Spinal cord (tissue), 10 donors: ENCODE results near the gene KIAA1217. TPM values are rescaled to one million over a fixed set of nuclear protein-coding genes. Genes with fewer than 3 reads are reported as not detected.
"Not testable (repeated sequence)": the region's sequence is repeated elsewhere in the genome, so short reads cannot be mapped to it uniquely, and the experiment has no call there.

Source experiments
- DNase-seq, 6 donors: peaks; one replicate each; pipeline versions ENCODE4 v3.0.0 to v3.0.0-alpha.2; 2013 to 2015; ENCODE audit warnings: low spot score in 6 of 6, low read depth in 4 of 6
- H3K27ac ChIP-seq: one replicate; pipeline ENCODE4 v1.5.1; 2013; ENCODE audit warnings: low read depth, low read length, control low read depth
- H3K27me3 ChIP-seq: one replicate; pipeline ENCODE4 v1.6.1; 2013; ENCODE audit warnings: low read length; ENCODE audit not compliant: control insufficient read depth, insufficient read depth
- H3K36me3 ChIP-seq: one replicate; pipeline ENCODE4 v1.6.1; 2013; ENCODE audit warnings: low read length; ENCODE audit not compliant: control insufficient read depth, insufficient read depth
- H3K4me1 ChIP-seq: one replicate; pipeline ENCODE4 v1.6.1; 2013; ENCODE audit warnings: low read length; ENCODE audit not compliant: control insufficient read depth, insufficient read depth
- H3K4me3 ChIP-seq: one replicate; pipeline ENCODE4 v1.5.1; 2013; ENCODE audit warnings: low read depth, low read length, control low read depth
- H3K9me3 ChIP-seq: one replicate; pipeline ENCODE4 v1.6.1; 2013; ENCODE audit warnings: low read length; ENCODE audit not compliant: control insufficient read depth, insufficient read depth
- WGBS: methylation state at CpG from one replicate; pipeline ENCODE4 v1.1.5; 2013; ENCODE audit warnings: missing lambda C conversion rate; ENCODE audit not compliant: insufficient coverage; 5-methylcytosine and 5-hydroxymethylcytosine counted together
- polyA plus RNA-seq, 2 donors: library from polyadenylated mRNA; unstranded; fragments of 120-200 nt; gene quantifications; one replicate each; pipeline ENCODE4 v1.2.1, GENCODE V29; 2013; ENCODE audit not compliant: insufficient read length in 2 of 2
- total RNA-seq, 2 donors: library from RNA; depleted of rRNA in 1 of 2; stranded (reverse); fragments of 120-200 nt in 1 of 2; fragments of >200 nt in 1 of 2; gene quantifications; one replicate each; pipeline versions ENCODE4 v1.2.3 to v1.2.4, GENCODE V29; 2013 to 2014
- donor health status: healthy.

The KIAA1217 gene
- total and polyA plus RNA-seq, 4 donors: 8.7 to 26.7 (median 15.3) TPM

DNA sequence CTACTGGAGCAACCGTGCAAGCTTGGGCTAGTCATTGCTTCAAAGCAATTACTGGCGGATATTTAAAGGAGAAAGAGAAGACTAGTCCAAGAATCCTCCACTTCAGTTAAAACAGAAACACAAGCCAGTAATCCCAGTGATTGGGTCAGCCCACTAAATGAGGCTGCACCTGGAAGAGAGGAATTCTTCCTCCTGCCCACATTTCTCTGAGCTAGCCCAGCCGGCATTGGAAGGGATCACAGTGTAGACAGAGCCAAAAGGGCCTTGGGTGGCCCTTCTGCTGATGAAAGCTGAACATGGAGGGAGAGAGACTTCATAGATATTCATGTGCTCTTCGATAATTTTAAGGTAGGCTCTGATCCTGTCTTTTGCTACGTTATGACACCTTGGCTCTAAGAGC is 228.4 kb downstream of the KIAA1217 start:
- 100% methylated on average over 2 of the region's 5 CpGs for WGBS
- no peak overlapping the region for H3K27ac ChIP-seq
- no peaks in the 10 kb centered on the region for H3K4me1 ChIP-seq
- no peak overlapping the region for H3K4me3 ChIP-seq
- DNase-seq: no peak
- no peaks in the 10 kb centered on the region for H3K36me3 ChIP-seq
- no peaks in the 10 kb centered on the region for H3K9me3 ChIP-seq
- H3K27me3 ChIP-seq: no peaks in the 10 kb centered on the region

DNA sequence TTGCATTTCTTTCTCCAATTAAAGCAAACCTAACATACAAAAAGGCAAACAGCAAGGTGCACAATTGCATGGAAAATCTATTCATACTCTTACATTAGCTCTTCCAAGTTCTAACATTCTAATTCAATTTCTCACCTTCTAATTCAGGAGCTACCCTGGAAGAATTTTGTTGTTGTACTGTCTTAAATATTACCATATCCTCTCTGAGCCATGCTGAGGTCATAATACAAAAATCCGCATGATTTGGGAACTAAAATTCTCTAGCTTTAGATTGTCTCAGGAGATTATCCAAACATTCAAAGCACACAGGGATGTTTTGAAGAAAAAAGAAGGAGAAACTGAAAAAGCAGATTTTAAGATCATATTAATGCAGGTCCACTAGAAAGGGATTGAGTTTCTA is 229.9 kb downstream of the KIAA1217 start:
- WGBS: no CpG with 5 or more reads among the region's 1 CpG
- no peak for DNase-seq
- H3K36me3 ChIP-seq: no peaks in the 10 kb centered on the region

DNA sequence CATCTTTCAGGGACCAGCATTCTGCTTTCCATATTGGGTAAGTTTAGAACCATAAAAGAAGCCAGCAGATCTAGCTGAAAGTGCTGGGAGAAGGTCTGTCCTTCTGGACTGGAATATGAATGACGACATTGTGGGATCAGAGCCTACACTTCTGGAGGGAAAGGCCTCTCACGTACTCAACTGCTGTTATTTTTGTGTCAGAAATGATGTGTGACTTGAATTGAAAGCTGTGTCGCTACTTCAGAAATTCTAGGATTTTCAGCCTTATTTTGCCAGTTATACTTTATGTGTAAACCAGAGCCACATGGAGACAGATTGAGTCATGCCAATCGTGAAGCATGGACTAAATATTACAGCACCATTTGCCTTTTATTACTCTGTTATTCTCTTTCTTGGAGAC is 231.0 kb downstream of the KIAA1217 start:
- 82% methylated on average over 2 of the region's 4 CpGs for WGBS
- H3K27me3 ChIP-seq: no peaks in the 10 kb centered on the region
- no peaks in the 10 kb centered on the region for H3K36me3 ChIP-seq
- no peak overlapping the region for H3K27ac ChIP-seq
- DNase-seq: no peak
- no peaks in the 10 kb centered on the region for H3K9me3 ChIP-seq
- no peaks in the 10 kb centered on the region for H3K4me1 ChIP-seq
- H3K4me3 ChIP-seq: no peak overlapping the region

More for the DNA sequence above, 229.9 kb downstream of the KIAA1217 start:
- Histone ChIP-seq H3K4me1 (no peaks in the 10 kb centered on the region), H3K4me3 (no peak overlapping the region), H3K27me3 (no peaks in the 10 kb centered on the region), H3K27ac (no peak overlapping the region), H3K9me3 (no peaks in the 10 kb centered on the region)

DNA sequence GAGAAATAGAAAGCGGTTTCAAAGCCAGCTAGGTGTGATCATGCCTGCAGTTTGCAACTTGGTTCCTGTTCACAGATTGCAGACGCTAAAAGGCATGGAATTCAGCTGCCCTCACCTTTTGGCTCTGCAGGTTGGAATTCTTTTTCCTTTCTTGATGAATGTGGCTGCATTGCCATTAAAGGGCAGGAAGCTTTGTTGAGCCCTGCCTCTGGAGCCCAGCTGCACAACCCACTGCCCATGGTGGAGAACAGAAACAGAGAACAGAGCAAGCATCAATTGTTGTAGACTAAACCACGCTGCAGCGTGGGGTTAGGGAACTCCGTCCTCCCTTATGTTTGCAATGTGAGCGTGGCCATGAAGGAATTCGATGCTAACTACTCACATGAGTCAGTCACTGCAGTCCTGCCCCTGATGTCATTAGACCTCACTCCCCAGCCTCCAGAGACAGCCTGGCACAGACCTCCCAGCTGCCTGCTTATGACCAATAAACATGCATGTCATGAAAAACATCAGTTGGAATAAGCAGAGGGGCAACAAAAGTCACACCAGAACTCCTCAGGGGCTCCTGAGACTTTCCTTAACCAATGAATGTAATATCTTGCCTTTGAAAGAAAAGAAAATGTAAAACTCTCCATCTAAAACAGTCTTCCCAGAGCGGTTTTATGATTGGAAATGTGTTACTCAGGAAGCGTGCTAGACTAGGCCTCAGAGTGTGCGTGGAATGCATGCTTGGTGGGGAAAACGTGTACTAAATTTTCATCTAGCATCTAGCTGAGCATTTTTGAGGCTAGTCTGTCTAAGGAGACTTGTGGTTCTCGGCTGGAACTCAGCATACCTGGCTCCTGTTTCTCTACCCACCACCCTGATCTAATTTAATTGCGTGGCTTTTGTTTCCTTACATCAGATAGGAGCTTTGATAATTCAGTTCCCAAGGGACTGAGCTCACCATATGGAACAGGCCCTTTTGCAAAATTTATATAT is 232.2 kb downstream of the KIAA1217 start:
- DNase-seq: no peak

DNA sequence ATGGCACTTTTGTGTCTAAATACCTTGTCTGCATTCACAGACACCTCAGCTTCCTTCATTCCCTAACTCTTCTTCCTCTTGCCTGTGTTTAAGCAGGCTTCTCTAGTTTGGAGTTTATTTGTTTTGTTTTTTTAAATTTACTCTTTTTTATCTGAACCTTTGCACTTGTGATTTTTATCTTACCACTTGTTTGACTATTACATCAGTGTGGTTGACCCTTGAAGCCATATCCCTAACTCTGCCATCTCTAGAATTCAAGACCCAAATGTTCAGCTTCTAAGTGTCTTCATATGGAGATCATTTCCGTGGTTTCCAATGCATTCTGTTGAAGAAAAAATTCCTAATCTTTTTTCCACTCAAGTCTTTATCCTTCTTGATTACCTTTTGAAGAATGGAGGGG is 233.3 kb downstream of the KIAA1217 start:
- no peak for DNase-seq
- no peak overlapping the region for H3K4me3 ChIP-seq
- no peaks in the 10 kb centered on the region for H3K36me3 ChIP-seq
- WGBS: no CpG with 5 or more reads among the region's 1 CpG
- H3K9me3 ChIP-seq: no peaks in the 10 kb centered on the region
- H3K27me3 ChIP-seq: no peaks in the 10 kb centered on the region
- no peaks in the 10 kb centered on the region for H3K4me1 ChIP-seq
- no peak overlapping the region for H3K27ac ChIP-seq

More for the DNA sequence above, 232.2 kb downstream of the KIAA1217 start:
- Histone ChIP-seq H3K27me3 (no peaks in the 10 kb centered on the region), H3K4me1 (no peaks in the 10 kb centered on the region), H3K27ac (no peak overlapping the region), H3K9me3 (no peaks in the 10 kb centered on the region), H3K36me3 (no peaks in the 10 kb centered on the region), H3K4me3 (no peak overlapping the region)
- 85% methylated on average over 12 of the region's 13 CpGs for WGBS

DNA sequence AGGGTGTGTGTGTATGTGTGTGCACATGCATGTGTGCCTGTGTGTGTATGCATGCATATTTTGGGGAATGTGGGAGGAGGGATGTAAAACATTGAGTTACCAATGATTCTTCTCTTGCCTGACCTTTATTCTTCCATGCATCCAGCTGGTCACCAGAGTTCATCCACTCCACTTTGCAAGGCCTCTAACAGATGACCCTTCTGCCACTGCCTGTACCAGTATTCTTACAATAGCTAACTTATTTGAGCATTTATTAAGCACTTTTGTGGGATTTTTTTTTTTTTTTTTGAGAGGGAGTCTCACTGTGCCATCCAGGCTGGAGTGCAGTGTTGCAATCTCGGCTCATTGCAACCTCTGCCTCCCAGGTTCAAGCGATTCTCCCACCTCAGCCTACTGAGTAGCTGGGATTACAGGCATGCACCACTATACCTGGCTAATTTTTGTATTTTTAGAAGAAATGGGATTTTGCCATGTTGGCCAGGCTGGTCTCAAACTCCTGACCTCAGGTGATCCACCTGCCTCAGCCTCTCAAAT is 233.8 kb downstream of the KIAA1217 start:
- not testable (repeated sequence) for H3K9me3 ChIP-seq, H3K27ac ChIP-seq, H3K27me3 ChIP-seq, DNase-seq, H3K4me3 ChIP-seq, H3K36me3 ChIP-seq, H3K4me1 ChIP-seq
- no CpG with 5 or more reads among the region's 2 CpGs for WGBS

DNA sequence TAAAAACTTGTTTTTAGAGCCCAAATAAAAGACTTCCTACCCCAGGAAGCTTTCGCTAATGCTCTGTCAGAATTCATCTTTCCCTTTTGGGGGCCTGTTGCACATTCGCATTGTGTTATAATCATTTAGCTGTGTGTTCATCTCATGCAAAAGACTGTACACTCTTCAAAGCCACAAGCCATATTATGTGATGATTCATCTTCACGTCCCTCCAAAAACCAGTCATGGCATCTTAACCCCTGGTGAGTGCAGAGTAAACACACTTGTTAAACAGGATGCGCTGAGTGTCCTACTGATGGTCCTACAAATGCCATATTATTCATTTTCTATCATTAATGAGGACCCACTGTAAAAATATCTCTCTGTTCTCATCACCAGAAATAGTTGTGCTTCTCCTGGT is 235.4 kb downstream of the KIAA1217 start:
- no peak overlapping the region for H3K27ac ChIP-seq
- no peaks in the 10 kb centered on the region for H3K9me3 ChIP-seq
- no peak for DNase-seq
- H3K4me1 ChIP-seq: peaks cover 4% of the 10 kb centered on the region
- H3K27me3 ChIP-seq: no peaks in the 10 kb centered on the region
- H3K36me3 ChIP-seq: no peaks in the 10 kb centered on the region
- WGBS: 76% methylated on average over 2 of the region's 4 CpGs
- no peak overlapping the region for H3K4me3 ChIP-seq

DNA sequence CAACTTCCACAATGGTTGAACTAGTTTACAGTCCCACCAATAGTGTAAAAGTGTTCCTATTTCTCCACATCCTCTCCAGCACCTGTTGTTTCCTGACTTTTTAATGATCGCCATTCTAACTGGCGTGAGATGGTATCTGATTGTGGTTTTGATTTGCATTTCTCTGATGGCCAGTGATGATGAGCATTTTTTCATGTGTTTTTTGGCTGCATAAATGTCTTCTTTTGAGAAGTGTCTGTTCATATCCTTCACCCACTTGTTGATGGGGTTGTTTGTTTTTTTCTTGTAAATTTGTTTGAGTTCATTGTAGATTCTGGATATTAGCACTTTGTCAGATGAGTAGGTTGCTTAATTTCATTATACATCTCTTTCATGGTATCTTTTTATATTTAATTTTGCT is 237.0 kb downstream of the KIAA1217 start:
- H3K4me1 ChIP-seq, H3K36me3 ChIP-seq, H3K4me3 ChIP-seq, H3K9me3 ChIP-seq, DNase-seq, H3K27ac ChIP-seq, H3K27me3 ChIP-seq: not testable (repeated sequence)
- no CpG with 5 or more reads among the region's 2 CpGs for WGBS

DNA sequence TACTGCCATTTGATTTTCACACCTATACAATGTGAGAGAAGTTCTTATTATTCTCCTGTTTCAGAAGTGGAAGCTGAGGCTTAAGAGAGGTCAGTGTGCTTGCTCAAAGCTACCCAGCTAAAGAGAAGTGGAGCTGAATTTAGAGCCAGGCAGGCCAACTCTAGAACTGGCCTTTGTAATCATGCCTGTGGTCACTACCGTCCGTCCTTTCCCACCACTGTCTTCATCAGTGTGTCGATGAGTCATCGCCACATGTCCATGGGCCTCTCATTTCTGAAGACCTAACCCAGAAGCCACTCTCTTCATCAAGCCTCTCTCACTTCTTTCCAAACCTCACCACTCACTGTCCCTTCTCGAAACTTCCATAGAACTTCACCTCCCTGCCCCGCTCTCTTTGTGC is 237.8 kb downstream of the KIAA1217 start:
- Histone ChIP-seq H3K4me3 (no peak overlapping the region), H3K27me3 (no peaks in the 10 kb centered on the region), H3K36me3 (no peaks in the 10 kb centered on the region), H3K4me1 (peaks cover 7% of the 10 kb centered on the region), H3K9me3 (no peaks in the 10 kb centered on the region), H3K27ac (no peak overlapping the region)
- 95% methylated on average over 4 of the region's 6 CpGs for WGBS
- DNase-seq: no peak
